ENCODE measurements around the gene CCDC51. TPM values are rescaled to one million over a fixed set of nuclear protein-coding genes. Genes with fewer than 3 reads are reported as not detected.

CCDC51 gene
- total RNA-seq, 1 experiment from 2014 or later: 29.3 TPM

- Histone ChIP-seq H3K9ac (ENCODE audit: low read length) (no peak overlapping the region), H3K9me2 (ENCODE audit: insufficient read depth) (no peaks in the 10 kb centered on the region), H3K27me3 (ENCODE audit: insufficient read depth, low read length) (no peaks in the 10 kb centered on the region), H3K4me2 (ENCODE audit: low read length) (no peak overlapping the region), H3K9me3 (ENCODE audit: control insufficient read depth in 1 of 2, insufficient read depth in 1 of 2, low read depth in 1 of 2, low read length in 2 of 2) (no peaks in the 10 kb centered on the region), H3K27ac (ENCODE audit: low read depth, low read length) (no peak overlapping the region), H2AFZ (ENCODE audit: low read depth, low read length, poor library complexity, severe bottlenecking) (no peak overlapping the region), H3K79me2 (ENCODE audit: insufficient read depth, low read length) (no peaks in the 10 kb centered on the region), H3K4me3 (replicated peaks in 1 of 2; ENCODE audit: low read depth in 1 of 2, low read length in 2 of 2) (no peak overlapping the region), H3K36me3 (ENCODE audit: control insufficient read depth in 1 of 2, insufficient read depth in 2 of 2, low read length in 2 of 2) (peaks cover 2 to 3% of the 10 kb centered on the region in 2 experiments; a peak in 2 of 4 replicates), H3K4me1 (ENCODE audit: control insufficient read depth in 1 of 2, insufficient read depth in 2 of 2, low read length in 2 of 2) (peaks cover 0 to 13% of the 10 kb centered on the region in 2 experiments; a peak in 1 of 4 replicates), H4K20me1 (ENCODE audit: insufficient read depth) (no peaks in the 10 kb centered on the region)
- POLR2A ChIA-PET: no interaction called here
- intact Hi-C loops (cut with micrococcal nuclease): no loop called here
- CTCF ChIA-PET: interaction anchor here (1.9 to 2.6 kb wide), 2 partner anchors 27 to 31 kb away, joined by 6 to 17 read pairs; partner anchors contain the start of genes CCDC51 and TMA7
- ATAC-seq (peak; percentile 63), DNase-seq (ENCODE audit: low read depth, low spot score) (no peak)
- no TSS peak for BruUV-seq (replicated peaks)
- no peak for TF ChIP-seq ATF3 (IDR thresholded peaks at IDR 0.05)
- no peak for TF ChIP-seq REST (IDR thresholded peaks at IDR 0.05; ENCODE audit: low read depth)
- TF ChIP-seq CTCF (IDR thresholded peaks at IDR 0.05 in 2 of 3, conservative IDR thresholded peaks at IDR 0.05 in 1 of 3; ENCODE audit: borderline replicate concordance in 1 of 3, insufficient read depth in 1 of 3, low read depth in 2 of 3, low read length in 2 of 3): peak in 2 of 3 experiments; percentile 18 to 45; a peak in 2 of 6 replicates
- no peak for TF ChIP-seq POLR2AphosphoS5 (IDR thresholded peaks at IDR 0.05; ENCODE audit: low read depth, low read length)
- no peak for TF ChIP-seq ELF1 (IDR thresholded peaks at IDR 0.05; ENCODE audit: borderline replicate concordance, low read depth)
- RAD21 ChIA-PET (ENCODE audit: low non-redundant PET in 1 of 2, low total read pairs in 2 of 2, uncharacterized antibody in 2 of 2, unreplicated experiment in 2 of 2): interaction anchor here in 1 of 2 experiments (0.7 kb wide), 1 partner anchor 27 kb away, joined by 3 read pairs; no protein-coding TSS in a partner anchor
Observed at GRCh38 chr3:48408823-48409281, 31.1 kb downstream of the CCDC51 start.
